Measurements from ENCODE around the gene PFN1. TPM values are rescaled to one million over a fixed set of nuclear protein-coding genes. Genes with fewer than 3 reads are reported as not detected.

Gene PFN1
- 1,622 and 1,639 TPM in 2 replicates for total RNA-seq

GRCh38 chr17:4948166-4948930, at the start of gene PFN1:
TSS of gene PFN1 (minus strand) at chr17:4948530. CDS start at chr17:4948394, 136 bp downstream.

GRCh38 chr17:4997302-4998026, 49.1 kb upstream of the PFN1 start, which contains the start of the genes INCA1 and KIF1C:
TSS of gene INCA1 (minus strand) at chr17:4997522. CDS start at chr17:4994437, 3,085 bp downstream.
TSS of gene KIF1C (plus strand) at chr17:4997950. CDS start at chr17:5000247, 2,297 bp downstream.

GRCh38 chr17:4986951-4987766, 38.8 kb upstream of the PFN1 start, which contains the start of gene CAMTA2:
TSS of gene CAMTA2 (minus strand) at chr17:4987675. CDS start at chr17:4986222, 1,453 bp downstream.

GRCh38 chr17:4967539-4968485, 19.5 kb upstream of the PFN1 start, which contains the start of gene SPAG7:
TSS of gene SPAG7 (minus strand) at chr17:4967817. CDS start at chr17:4967804, 13 bp downstream.

GRCh38 chr17:4950746-4951204, 2.4 kb upstream of the PFN1 start, which contains the start of gene ENO3:
TSS of gene ENO3 (plus strand) at chr17:4951119. CDS start at chr17:4951830, 711 bp downstream.

GRCh38 chr17:4939796-4940554, 8.4 kb downstream of the PFN1 start, which contains the start of the genes RNF167 and SLC25A11:
TSS of gene RNF167 (plus strand) at chr17:4940268. CDS start at chr17:4940910, 642 bp downstream.
TSS of gene SLC25A11 (minus strand) at chr17:4940046. CDS start at chr17:4939910, 136 bp downstream.

GRCh38 chr17:4931963-4932362, 16.4 kb downstream of the PFN1 start, which contains the start of gene GP1BA:
TSS of gene GP1BA (plus strand) at chr17:4932277. CDS start at chr17:4932605, 328 bp downstream.

GRCh38 chr17:4903051-4903818, 45.1 kb downstream of the PFN1 start, which contains the start of gene CHRNE:
TSS of gene CHRNE (minus strand) at chr17:4903098. CDS start at chr17:4903063, 35 bp downstream.

GRCh38 chr17:4899341-4900230, 48.7 kb downstream of the PFN1 start, which contains the start of gene C17orf107:
TSS of gene C17orf107 (plus strand) at chr17:4899536. CDS start at chr17:4899763, 227 bp downstream.

Other genes with a start within 250 kb of the PFN1 start
- gene PELP1, start 244.4 kb downstream of the PFN1 start, total RNA-seq = 38.2 and 40.3 TPM in 2 replicates
- gene ARRB2, start 237.9 kb downstream of the PFN1 start, total RNA-seq = 15.3 and 18.1 TPM in 2 replicates
- 27.3 and 31.6 TPM in 2 replicates for gene MED11, start 217.1 kb downstream of the PFN1 start, total RNA-seq
- 0.07 and 0.10 TPM in 2 replicates for gene ZMYND15, start 208.7 kb downstream of the PFN1 start, total RNA-seq
- gene CXCL16, start 208.6 kb downstream of the PFN1 start, total RNA-seq = 10.3 and 11.9 TPM in 2 replicates
- gene TM4SF5, start 176.6 kb downstream of the PFN1 start, total RNA-seq = not detected in 2 replicates
- gene VMO1, start 162.2 kb downstream of the PFN1 start, total RNA-seq = 0.13 and 0.44 TPM in 2 replicates
- gene GLTPD2, start 159.6 kb downstream of the PFN1 start, total RNA-seq = not detected in 2 replicates
- gene PSMB6, start 152.4 kb downstream of the PFN1 start, total RNA-seq = 334 and 357 TPM in 2 replicates
- gene PLD2, start 141.4 kb downstream of the PFN1 start, total RNA-seq = 18.0 and 18.8 TPM in 2 replicates
- gene MINK1, start 115.2 kb downstream of the PFN1 start, total RNA-seq = 30.3 and 30.9 TPM in 2 replicates
- gene C17orf107, start 49.0 kb downstream of the PFN1 start, total RNA-seq = 0.30 and 0.93 TPM in 2 replicates
- gene CHRNE, start 45.4 kb downstream of the PFN1 start, total RNA-seq = 1.5 and 2.5 TPM in 2 replicates
- 0.05 TPM in 1 of 2 replicates, not detected in the other for gene GP1BA, start 16.3 kb downstream of the PFN1 start, total RNA-seq
- 45.6 and 62.0 TPM in 2 replicates for gene SLC25A11, start 8.5 kb downstream of the PFN1 start, total RNA-seq
- 41.0 and 49.0 TPM in 2 replicates for gene RNF167, start 8.3 kb downstream of the PFN1 start, total RNA-seq
- 0.10 TPM in 1 of 2 replicates, not detected in the other for gene ENO3, start 2.6 kb upstream of the PFN1 start, total RNA-seq
- 80.1 and 81.1 TPM in 2 replicates for gene SPAG7, start 19.3 kb upstream of the PFN1 start, total RNA-seq
- gene CAMTA2, start 39.1 kb upstream of the PFN1 start, total RNA-seq = 11.8 and 14.2 TPM in 2 replicates
- 0.39 TPM in 1 of 2 replicates, not detected in the other for gene INCA1, start 49.0 kb upstream of the PFN1 start, total RNA-seq
- 90.9 and 96.7 TPM in 2 replicates for gene KIF1C, start 49.4 kb upstream of the PFN1 start, total RNA-seq
- 0.69 and 1.00 TPM in 2 replicates for gene SLC52A1, start 86.9 kb upstream of the PFN1 start, total RNA-seq
- gene ZFP3, start 129.9 kb upstream of the PFN1 start, total RNA-seq = 0.94 and 1.1 TPM in 2 replicates
- 4.0 and 5.0 TPM in 2 replicates for gene ZNF232, start 163.3 kb upstream of the PFN1 start, total RNA-seq
- gene USP6, start 167.5 kb upstream of the PFN1 start, total RNA-seq = not detected in 2 replicates
- 2.2 and 3.5 TPM in 2 replicates for gene ZNF594, start 243.3 kb upstream of the PFN1 start, total RNA-seq